SKM-1 (cell line): ENCODE results near the gene MVD.

Experiments
- DNase-seq: peaks from one replicate; lab custom pipeline; 2025; ENCODE audit not compliant: unreplicated experiment; lab: John Stamatoyannopoulos, UW

Gene MVD

GRCh38 chr16:88627531-88628411 is 35.1 kb downstream of the MVD start:
- DNase-seq = no peak

DNA sequence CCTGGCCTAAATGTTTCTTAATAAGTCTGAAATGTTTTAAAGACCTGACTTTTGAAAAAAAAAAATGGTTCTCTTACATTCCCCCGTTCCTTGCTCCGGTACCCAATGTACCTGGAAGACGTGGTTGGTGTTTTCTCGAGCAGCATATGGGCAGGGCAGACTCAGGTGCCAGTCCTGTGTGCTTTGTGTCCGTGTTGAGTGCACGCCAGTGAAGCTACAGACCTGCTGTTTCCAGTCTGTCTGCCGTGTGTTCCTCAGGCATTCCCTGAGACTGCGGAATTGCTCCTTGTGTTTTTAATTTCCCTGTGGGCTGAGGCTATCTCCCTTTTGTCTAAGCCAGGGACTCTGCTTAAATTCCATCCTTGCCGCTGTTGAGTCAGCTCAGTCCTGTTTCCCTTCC is 36.2 kb downstream of the MVD start:
- DNase-seq = no peak

- no peak for DNase-seq
Observed at GRCh38 chr16:88624977-88625576, 37.8 kb downstream of the MVD start.

- DNase-seq = no peak
Observed at GRCh38 chr16:88624481-88624880, 38.4 kb downstream of the MVD start.

GRCh38 chr16:88623858-88624257 is 39.0 kb downstream of the MVD start:
- no peak for DNase-seq

GRCh38 chr16:88622866-88623265 is 40.0 kb downstream of the MVD start:
- DNase-seq = no peak

DNA sequence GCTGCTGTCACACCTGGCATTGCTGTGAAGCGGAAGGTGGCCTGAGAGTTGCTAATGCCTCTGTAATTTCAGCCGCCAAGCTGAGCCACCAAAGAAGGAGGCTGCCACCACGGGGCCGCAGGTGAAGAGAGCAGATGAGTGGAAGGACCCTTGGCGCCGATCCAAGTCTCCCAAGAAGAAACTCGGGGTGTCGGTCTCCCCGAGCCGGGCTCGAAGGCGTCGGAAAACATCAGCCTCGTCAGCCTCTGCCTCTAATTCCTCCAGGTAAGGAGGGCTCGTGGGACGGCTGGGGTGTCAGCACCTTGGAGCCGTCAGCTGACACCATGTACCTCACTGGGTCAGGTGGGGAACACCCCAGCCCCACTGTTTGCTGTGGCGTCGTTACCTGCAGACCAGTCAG is 40.8 kb downstream of the MVD start:
- DNase-seq = no peak

DNA sequence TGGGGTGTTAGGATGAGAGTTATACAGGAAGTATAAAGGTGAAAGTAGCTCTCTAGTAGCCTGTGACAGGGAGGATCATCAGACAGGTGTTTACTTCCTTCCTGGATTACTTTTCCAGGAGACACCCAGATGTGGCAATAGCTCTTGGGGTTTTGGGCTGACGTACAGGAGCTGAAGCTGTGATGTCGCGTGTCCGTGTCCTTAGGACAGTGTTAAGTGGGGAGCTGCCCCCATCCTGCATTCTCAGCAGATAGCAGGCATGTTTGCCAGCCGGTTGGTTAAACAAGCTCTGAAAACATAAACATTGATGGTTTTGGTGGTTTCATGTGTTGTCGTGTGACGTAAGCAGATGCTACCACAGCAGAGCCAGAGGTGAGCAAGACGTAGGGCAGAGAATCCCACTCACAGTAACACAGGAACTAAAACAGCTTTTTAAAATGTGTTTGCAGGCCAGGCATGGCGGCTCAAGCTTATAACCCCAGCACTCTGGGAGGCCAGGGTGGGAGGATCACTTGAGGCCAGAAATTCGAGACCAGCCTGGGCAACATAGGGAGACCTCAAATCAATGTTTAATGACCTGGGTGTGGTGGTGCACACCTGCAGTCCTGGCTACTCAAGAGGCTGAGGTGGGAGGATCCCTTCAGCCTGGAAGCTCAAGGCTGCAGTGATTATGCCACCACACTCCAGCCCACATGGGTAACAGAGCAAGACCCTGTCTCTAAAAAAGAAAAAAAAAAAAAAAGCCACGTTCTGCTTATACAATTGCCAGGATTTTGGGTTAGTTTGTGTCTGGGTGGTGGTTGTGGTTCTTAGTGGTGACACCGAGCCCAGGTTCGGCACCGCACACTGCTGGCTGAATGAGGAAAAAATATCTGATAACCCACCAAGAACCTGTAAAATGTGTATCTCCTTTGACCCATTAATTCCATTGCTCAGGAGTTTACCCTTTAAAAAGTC is 42.8 kb downstream of the MVD start:
- DNase-seq = no peak

DNA sequence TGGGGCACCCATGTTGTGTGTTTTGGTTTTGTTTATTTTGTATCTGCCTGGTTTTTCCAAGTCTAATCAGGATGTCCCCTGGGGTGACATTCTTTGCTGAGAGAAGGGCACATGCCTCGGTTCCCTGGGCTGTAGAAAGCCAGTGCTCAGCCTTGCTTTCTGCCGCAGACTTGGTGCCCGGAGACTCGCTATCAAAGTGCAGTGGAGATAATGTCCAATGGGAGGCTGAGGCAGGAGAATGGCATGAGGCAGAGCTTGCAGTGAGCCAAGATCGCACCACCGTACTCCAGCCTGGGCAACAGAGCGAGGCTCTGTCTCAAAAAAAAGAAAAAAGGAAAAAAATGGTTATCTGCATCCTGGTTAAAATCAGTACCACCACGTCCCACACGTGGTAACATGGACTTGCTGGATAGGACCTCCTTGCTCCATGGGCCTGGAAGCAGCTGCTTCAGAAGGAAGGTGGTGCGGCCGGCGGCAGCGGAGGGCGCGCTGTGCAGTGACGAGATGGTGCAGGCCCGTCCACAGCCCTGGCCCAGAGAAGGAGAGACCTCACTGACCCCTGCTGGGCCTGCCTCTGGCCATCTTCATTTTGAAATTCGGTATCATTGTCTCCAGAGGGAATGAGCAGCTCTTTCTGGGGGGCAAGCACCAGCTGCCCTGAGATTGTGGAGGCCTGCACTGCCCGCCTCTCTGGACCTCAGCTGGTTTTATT is 43.8 kb downstream of the MVD start:
- no peak for DNase-seq

DNA sequence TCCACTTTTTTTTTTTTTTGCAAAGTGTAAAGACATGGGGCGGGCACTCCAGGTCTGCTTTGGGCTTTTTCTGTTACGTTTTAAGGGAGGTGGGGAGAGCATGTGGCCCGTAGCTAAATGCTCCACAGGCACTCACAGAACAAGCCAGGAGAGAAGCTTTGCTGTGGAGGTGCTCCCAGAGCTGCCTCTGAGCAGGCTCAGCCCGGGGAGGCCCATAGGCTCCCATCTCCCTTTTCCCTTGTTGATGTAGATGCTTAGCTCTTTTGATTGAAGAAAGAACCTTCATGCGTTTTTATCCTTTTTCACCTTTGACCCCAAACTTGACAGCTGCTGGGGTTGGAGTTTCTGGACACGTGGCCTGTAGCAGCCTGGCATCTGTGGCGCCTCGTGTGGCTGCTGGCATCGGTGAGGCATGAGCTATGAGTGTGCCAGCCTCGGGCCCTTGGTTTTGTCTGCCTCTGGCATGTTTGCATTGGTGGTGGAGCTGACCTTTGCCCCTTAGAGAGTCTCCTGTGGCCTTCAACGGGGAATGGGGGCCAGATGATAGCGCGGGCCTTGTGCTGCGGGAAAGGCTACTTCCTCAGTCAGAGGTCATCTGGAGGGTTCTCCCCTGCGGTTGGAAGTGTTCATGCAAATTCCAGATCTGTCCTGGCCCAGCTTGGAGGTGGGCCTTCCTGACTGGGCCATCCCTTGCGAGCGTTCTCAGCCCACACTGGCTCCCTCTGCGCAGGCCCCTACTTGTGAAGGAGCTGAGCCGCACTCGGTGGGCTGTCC is 44.5 kb downstream of the MVD start:
- no peak for DNase-seq

- DNase-seq = no peak
Observed at GRCh38 chr16:88617268-88618031, 45.4 kb downstream of the MVD start.

DNA sequence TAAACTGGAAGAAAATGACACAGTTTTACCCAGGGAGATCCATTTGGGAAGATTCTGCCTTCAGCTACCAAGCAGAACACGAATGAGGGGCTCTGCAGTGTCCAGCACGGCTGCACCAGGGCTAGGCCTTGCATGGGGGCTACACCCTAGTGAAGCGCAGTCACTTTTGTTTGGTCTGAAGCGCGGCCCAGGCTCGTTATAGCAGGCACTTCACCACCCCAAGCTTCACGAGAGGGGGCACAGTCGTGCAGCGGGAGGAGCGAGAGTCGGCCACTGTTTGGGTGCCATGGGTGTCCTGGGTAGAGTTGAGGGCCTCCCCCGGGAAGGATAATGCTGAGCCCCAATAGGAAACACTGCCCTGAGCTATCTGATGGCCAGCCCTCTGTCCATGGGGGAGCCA is 46.2 kb downstream of the MVD start:
- no peak for DNase-seq

- DNase-seq = no peak
Observed at GRCh38 chr16:88616320-88616719, 46.6 kb downstream of the MVD start.

DNA sequence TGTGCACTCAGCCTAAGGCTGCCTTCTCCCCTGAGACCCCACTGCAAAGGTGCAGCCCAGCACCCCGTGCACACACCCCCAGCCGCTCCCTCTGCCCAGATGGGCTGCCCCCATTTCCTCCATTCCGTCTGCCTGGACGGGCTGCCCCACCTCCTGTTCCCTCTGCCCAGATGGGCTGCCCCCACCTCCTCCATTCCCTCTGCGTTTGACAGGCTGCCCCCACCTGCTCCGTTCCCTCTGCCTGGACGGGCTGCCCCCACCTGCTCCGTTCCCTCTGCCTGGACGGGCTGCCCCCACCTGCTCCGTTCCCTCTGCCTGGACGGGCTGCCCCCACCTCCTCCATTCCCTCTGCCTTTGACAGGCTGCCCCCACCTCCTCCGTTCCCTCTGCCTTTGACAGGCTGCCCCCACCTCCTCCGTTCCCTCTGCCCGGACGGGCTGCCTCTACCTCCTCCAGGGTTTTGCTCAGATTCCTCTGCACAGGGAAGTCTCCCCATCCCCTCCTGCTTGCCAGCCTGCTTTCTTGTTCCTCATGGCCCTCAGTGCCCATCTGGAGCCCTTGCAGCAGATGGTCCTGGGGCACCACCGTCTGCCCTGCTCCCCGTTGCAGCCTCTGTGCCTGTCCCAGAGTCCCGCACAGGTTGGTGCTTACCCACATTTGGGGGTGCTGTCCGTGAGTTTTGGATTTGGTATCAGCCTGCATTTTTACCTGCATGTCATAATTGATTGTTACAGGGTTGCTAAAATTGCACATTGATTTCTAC is 47.9 kb downstream of the MVD start:
- no peak for DNase-seq

GRCh38 chr16:88613911-88614817 is 48.7 kb downstream of the MVD start:
- no peak for DNase-seq

DNA sequence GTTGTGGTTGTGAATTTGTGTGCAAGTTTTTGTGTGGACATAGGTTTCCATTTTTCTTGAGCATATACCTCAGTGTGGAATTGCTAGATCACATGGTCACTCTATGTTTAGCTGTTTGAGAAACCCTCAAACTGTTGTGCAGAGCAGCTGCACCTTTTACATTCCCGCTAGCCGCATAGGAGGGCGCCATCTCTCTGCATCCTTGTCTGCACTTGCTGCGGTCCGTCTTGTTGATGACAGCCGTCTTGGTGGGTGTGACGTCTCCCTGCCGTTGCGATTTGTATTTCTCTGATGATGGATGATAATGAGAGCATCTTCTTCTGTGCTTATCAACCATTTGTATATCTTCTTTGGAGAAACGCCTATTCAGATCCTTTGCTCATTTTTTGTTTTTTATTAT is 49.6 kb downstream of the MVD start:
- no peak for DNase-seq

- no peak for DNase-seq
Observed at GRCh38 chr16:88610909-88611812, 51.7 kb downstream of the MVD start.
